ENCODE results near the gene NUCB1. TPM values are rescaled to one million over a fixed set of nuclear protein-coding genes. Genes with fewer than 3 reads are reported as not detected.

Gene NUCB1
- total and polyA plus RNA-seq, 9 of the 15 experiments (the other 6 are each of a cell fraction or from before 2014, with no cell fraction given): 3.1 to 153 (median 71.7) TPM

DNA sequence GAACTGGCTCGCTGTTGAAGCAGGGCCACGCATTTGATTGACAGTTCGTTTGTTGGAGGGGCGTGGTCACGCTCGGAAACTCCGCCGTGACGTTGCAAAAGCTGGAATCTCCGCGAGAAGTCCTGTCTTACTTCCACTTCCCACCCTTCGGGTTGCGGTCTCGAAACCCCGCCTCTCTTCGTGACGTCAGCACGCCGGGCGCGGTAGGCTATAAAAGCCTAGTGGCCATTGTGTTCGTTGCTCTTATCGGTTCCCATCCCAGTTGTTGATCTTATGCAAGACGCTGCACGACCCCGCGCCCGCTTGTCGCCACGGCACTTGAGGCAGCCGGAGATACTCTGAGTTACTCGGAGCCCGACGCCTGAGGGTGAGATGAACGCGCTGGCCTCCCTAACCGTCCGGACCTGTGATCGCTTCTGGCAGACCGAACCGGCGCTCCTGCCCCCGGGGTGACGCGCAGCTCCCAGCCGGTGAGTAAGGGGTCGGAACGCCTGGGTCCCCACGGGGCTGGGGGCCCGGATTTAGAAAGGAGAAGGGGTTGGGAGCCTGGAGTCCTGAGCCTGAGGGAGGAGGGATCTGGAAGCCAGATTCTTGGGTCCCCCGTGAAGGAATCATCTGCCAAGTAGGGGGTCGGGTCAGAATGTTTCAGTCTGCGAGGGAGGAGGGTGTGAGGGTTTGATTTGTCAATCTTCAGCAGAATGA, 27.8 kb upstream of the NUCB1 start, which contains the start of gene PPP1R15A (continued):
- TF ChIP-seq, protein P1, sequence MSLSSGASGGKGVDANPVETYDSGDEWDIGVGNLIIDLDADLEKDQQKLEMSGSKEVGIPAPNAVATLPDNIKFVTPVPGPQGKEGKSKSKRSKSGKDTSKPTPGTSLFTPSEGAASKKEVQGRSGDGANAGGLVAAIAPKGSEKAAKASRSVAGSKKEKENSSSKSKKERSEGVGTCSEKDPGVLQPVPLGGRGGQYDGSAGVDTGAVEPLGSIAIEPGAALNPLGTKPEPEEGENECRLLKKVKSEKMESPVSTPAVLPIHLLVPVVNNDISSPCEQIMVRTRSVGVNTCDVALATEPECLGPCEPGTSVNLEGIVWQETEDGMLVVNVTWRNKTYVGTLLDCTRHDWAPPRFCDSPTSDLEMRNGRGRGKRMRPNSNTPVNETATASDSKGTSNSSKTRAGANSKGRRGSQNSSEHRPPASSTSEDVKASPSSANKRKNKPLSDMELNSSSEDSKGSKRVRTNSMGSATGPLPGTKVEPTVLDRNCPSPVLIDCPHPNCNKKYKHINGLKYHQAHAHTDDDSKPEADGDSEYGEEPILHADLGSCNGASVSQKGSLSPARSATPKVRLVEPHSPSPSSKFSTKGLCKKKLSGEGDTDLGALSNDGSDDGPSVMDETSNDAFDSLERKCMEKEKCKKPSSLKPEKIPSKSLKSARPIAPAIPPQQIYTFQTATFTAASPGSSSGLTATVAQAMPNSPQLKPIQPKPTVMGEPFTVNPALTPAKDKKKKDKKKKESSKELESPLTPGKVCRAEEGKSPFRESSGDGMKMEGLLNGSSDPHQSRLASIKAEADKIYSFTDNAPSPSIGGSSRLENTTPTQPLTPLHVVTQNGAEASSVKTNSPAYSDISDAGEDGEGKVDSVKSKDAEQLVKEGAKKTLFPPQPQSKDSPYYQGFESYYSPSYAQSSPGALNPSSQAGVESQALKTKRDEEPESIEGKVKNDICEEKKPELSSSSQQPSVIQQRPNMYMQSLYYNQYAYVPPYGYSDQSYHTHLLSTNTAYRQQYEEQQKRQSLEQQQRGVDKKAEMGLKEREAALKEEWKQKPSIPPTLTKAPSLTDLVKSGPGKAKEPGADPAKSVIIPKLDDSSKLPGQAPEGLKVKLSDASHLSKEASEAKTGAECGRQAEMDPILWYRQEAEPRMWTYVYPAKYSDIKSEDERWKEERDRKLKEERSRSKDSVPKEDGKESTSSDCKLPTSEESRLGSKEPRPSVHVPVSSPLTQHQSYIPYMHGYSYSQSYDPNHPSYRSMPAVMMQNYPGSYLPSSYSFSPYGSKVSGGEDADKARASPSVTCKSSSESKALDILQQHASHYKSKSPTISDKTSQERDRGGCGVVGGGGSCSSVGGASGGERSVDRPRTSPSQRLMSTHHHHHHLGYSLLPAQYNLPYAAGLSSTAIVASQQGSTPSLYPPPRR (CRISPR knock-in tag; IDR thresholded peaks at IDR 0.05; ENCODE audit: borderline replicate concordance): peak; percentile 93
- TF ChIP-seq ZNF431 (CRISPR knock-in tag; IDR thresholded peaks at IDR 0.05): no peak
- TF ChIP-seq TAF7 (tag; IDR thresholded peaks at IDR 0.05): peak; percentile 77; the same call in 1 of the 2 replicates
- TF ChIP-seq ZNF165 (CRISPR knock-in tag; IDR thresholded peaks at IDR 0.05; ENCODE audit: borderline replicate concordance): no peak
- peak; percentile 70 to 79 for TF ChIP-seq MNT (conservative IDR thresholded peaks at IDR 0.05)
- no peak; the same call in 1 of the 2 replicates for TF ChIP-seq MXI1 (IDR thresholded peaks at IDR 0.05; ENCODE audit: low read depth, low read length)
- TF ChIP-seq, protein P2, sequence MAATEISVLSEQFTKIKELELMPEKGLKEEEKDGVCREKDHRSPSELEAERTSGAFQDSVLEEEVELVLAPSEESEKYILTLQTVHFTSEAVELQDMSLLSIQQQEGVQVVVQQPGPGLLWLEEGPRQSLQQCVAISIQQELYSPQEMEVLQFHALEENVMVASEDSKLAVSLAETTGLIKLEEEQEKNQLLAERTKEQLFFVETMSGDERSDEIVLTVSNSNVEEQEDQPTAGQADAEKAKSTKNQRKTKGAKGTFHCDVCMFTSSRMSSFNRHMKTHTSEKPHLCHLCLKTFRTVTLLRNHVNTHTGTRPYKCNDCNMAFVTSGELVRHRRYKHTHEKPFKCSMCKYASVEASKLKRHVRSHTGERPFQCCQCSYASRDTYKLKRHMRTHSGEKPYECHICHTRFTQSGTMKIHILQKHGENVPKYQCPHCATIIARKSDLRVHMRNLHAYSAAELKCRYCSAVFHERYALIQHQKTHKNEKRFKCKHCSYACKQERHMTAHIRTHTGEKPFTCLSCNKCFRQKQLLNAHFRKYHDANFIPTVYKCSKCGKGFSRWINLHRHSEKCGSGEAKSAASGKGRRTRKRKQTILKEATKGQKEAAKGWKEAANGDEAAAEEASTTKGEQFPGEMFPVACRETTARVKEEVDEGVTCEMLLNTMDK (IDR thresholded peaks at IDR 0.05; ENCODE audit: borderline replicate concordance, insufficient read depth, low read depth, low read length, poor library complexity, severe bottlenecking): no peak
- TF ChIP-seq ZNF316 (IDR thresholded peaks at IDR 0.05): peak; percentile 95
- TF ChIP-seq TAF9B (IDR thresholded peaks at IDR 0.05; ENCODE audit: partially characterized antibody): peak; percentile 86
- TF ChIP-seq GTF2E2 (tag; IDR thresholded peaks at IDR 0.05): peak; percentile 94
- no peak for TF ChIP-seq ETV1 (tag; conservative IDR thresholded peaks at IDR 0.05; ENCODE audit: low read depth)
- peak; percentile 60; the same call in 1 of the 2 replicates for TF ChIP-seq CHCHD3 (CRISPR knock-in tag; IDR thresholded peaks at IDR 0.05)
- TF ChIP-seq FOXJ2 (tag; IDR thresholded peaks at IDR 0.05): no peak
- TF ChIP-seq ZFP91 (CRISPR knock-in tag; IDR thresholded peaks at IDR 0.05): no peak
- TF ChIP-seq CCNT2 (IDR thresholded peaks at IDR 0.05; ENCODE audit: borderline replicate concordance, extremely low read depth, insufficient read length, low read depth, low read length): peak; percentile 72
